Endothelial cell of umbilical vein (primary cell): ENCODE measurements around the gene PLA2G2D. TPM values are rescaled to one million over a fixed set of nuclear protein-coding genes. Genes with fewer than 3 reads are reported as not detected.

Experiments
- BruUV-seq: library from RNA; stranded (reverse); fragments of 400-500 nt; replicated peaks from 2 replicates; lab custom pipeline; 2021; lab: Mats Ljungman, UMichigan
- CTCF ChIA-PET: fragments of 300-600, 350-600 bp; sonication (Branson Sonifier 250); formaldehyde crosslinking; loops from one replicate; lab custom pipeline; 2021; ENCODE audit warnings: antibody characterized with exemption, inconsistent platforms; lab: Charles Lee
- POLR2A ChIA-PET: fragments of 300-600, 350-600 bp; sonication (Branson Sonifier 250); formaldehyde crosslinking; loops from one replicate; lab custom pipeline; 2021; ENCODE audit warnings: antibody characterized with exemption, inconsistent platforms; lab: Charles Lee
- DNase-seq: peaks from one replicate; pipeline ENCODE4 v3.0.0-alpha.2; 2011; ENCODE audit warnings: low read depth, low spot score
- FAIRE-seq: peaks from 2 replicates; lab custom pipeline; 2011; peaks lifted over from hg19 to GRCh38; lab: Jason Lieb, UNC
- H2AFZ ChIP-seq: 2 replicates; pipeline ENCODE4 v1.6.0; 2012; ENCODE audit warnings: low read depth, low read length, control low read depth, inconsistent platforms
- H3K27ac ChIP-seq: 2 replicates; pipeline ENCODE4 v1.5.1; 2011; ENCODE audit warnings: low read depth, mild to moderate bottlenecking, control low read depth, low read length, moderate library complexity; ENCODE audit not compliant: insufficient read depth
- H3K27me3 ChIP-seq, 2 experiments: 2 replicates each; pipeline versions ENCODE4 v1.6.0 to v1.6.1; 2011; ENCODE audit warnings: low read length in 2 of 2, mixed read lengths in 1 of 2; ENCODE audit not compliant: control insufficient read depth in 2 of 2, insufficient read depth in 2 of 2
- H3K36me3 ChIP-seq, 2 experiments: 2 replicates in 1 of 2; 3 replicates in 1 of 2; pipeline ENCODE4 v1.5.1; 2011; ENCODE audit warnings: low read length in 2 of 2, mild to moderate bottlenecking in 1 of 2, moderate library complexity in 1 of 2; ENCODE audit not compliant: control insufficient read depth in 2 of 2, insufficient read depth in 2 of 2; ENCODE audit errors: extremely low read depth in 1 of 2
- H3K4me1 ChIP-seq: 3 replicates; pipeline ENCODE4 v1.5.1; 2011; ENCODE audit warnings: mild to moderate bottlenecking, low read length; ENCODE audit not compliant: control insufficient read depth, insufficient read depth; ENCODE audit errors: extremely low read depth
- H3K4me2 ChIP-seq: 2 replicates; pipeline ENCODE4 v1.6.1; 2011; ENCODE audit warnings: low read length, control low read depth, mixed read lengths; ENCODE audit not compliant: insufficient read depth
- H3K4me3 ChIP-seq, 3 experiments: fragments of 200-600 bp in 1 of 3; sonication (generic), shearing (Covaris generic) in 1 of 3; replicated peaks in 1 of 3; 2 replicates each; pipeline ENCODE4 v1.5.1; 2011 to 2016; ENCODE audit warnings: control low read depth in 3 of 3, low read length in 3 of 3, mild to moderate bottlenecking in 2 of 3, inconsistent platforms in 1 of 3, low read depth in 1 of 3, moderate library complexity in 1 of 3; ENCODE audit not compliant: insufficient read depth in 1 of 3
- H3K79me2 ChIP-seq: 2 replicates; pipeline ENCODE4 v1.6.0; 2012; ENCODE audit warnings: low read length, inconsistent platforms; ENCODE audit not compliant: control insufficient read depth, insufficient read depth
- H3K9ac ChIP-seq: replicated peaks from 2 replicates; pipeline ENCODE3; 2011; ENCODE audit warnings: low read length, control low read depth; ENCODE audit not compliant: insufficient read depth; ENCODE audit errors: extremely low read depth
- H3K9me1 ChIP-seq: replicated peaks from 3 replicates; pipeline ENCODE4 v1.6.0; 2011; ENCODE audit warnings: mild to moderate bottlenecking, low read length; ENCODE audit not compliant: control insufficient read depth, insufficient read depth; ENCODE audit errors: extremely low read depth
- H3K9me3 ChIP-seq: replicated peaks from 2 replicates; pipeline ENCODE4 v1.5.1; 2012; ENCODE audit warnings: low read length, inconsistent platforms; ENCODE audit not compliant: control insufficient read depth, insufficient read depth
- H4K20me1 ChIP-seq: replicated peaks from 2 replicates; pipeline ENCODE3; 2011; ENCODE audit warnings: mild to moderate bottlenecking, low read length; ENCODE audit not compliant: control insufficient read depth, insufficient read depth; ENCODE audit errors: extremely low read depth
- EZH2 ChIP-seq: IDR thresholded peaks from 2 replicates; pipeline ENCODE4 v1.6.1; 2012; ENCODE audit warnings: borderline replicate concordance, low read depth, mild to moderate bottlenecking, moderate library complexity, low read length, inconsistent platforms; ENCODE audit not compliant: severe bottlenecking
- FOS ChIP-seq: IDR thresholded peaks from 2 replicates; pipeline ENCODE4 v1.6.1; 2011; ENCODE audit warnings: mild to moderate bottlenecking, low read length, moderate library complexity, borderline replicate concordance; ENCODE audit not compliant: insufficient read depth
- GATA2 ChIP-seq: IDR thresholded peaks from 2 replicates; pipeline ENCODE4 v1.7.0; 2011; ENCODE audit warnings: low read depth, mild to moderate bottlenecking, moderate library complexity, mixed read lengths, low read length; ENCODE audit not compliant: insufficient read length, insufficient read depth
- MYC ChIP-seq: IDR thresholded peaks from one replicate; pipeline ENCODE4 v1.6.1; 2011; ENCODE audit warnings: mild to moderate bottlenecking, low read depth, low read length
- POLR2A ChIP-seq: IDR thresholded peaks from 2 replicates; pipeline ENCODE4 v1.6.1; 2012; ENCODE audit warnings: low read depth, mild to moderate bottlenecking, control low read depth, low read length
- POLR2AphosphoS5 ChIP-seq: IDR thresholded peaks from 2 replicates; pipeline ENCODE4 v1.6.1; 2012; ENCODE audit warnings: low read depth, mild to moderate bottlenecking, control low read depth, low read length, moderate library complexity; ENCODE audit not compliant: insufficient read depth
- dilution Hi-C: fragments of 300-500 bp; cut with MboI; formaldehyde crosslinking; loops from one replicate; pipeline ENCODE4 v1.15.0; 2019; ENCODE audit warnings: low sequenced_read_pairs; ENCODE audit not compliant: extremely low pct_ligation_motif_present
- intact Hi-C: fragments of 100-400 bp; cut with micrococcal nuclease; formaldehyde crosslinking; loops from one replicate; pipeline ENCODE4 v1.10.0; 2022
- polyA plus RNA-seq, 4 experiments: library from polyadenylated mRNA; depleted of rRNA in 3 of 4; stranded (reverse) in 3 of 4; unstranded in 1 of 4; fragments of >200 nt; gene quantifications; 2 replicates each; pipeline versions ENCODE4 v1.2.1 to v1.2.3, GENCODE V29; 2011 to 2012; ENCODE audit warnings: missing spikeins in 1 of 4
- total RNA-seq: library from RNA; stranded (reverse); gene quantifications from 2 replicates; pipeline ENCODE4 v1.2.3, GENCODE V29; 2021
- TF ChIP-seq, protein P1 (sequence below), 2 donors: IDR thresholded peaks; 1 replicate in 1 of 2; 2 replicates in 1 of 2; pipeline ENCODE4 v1.5.1; 2011; ENCODE audit warnings: low read length in 2 of 2, mild to moderate bottlenecking in 2 of 2, moderate library complexity in 2 of 2, control low read depth in 1 of 2, inconsistent platforms in 1 of 2, low read depth in 1 of 2; ENCODE audit not compliant: insufficient read depth in 1 of 2; ENCODE audit errors: extremely low read depth in 1 of 2
- TF ChIP-seq, protein P2 (sequence below): IDR thresholded peaks from 2 replicates; pipeline ENCODE4 v1.6.1; 2011; ENCODE audit not compliant: insufficient read depth, insufficient read length

The PLA2G2D gene
- total and polyA plus RNA-seq, 2 donors (not counting 3 experiments of a cell fraction or from before 2014, with no cell fraction given), result not detected

DNA sequence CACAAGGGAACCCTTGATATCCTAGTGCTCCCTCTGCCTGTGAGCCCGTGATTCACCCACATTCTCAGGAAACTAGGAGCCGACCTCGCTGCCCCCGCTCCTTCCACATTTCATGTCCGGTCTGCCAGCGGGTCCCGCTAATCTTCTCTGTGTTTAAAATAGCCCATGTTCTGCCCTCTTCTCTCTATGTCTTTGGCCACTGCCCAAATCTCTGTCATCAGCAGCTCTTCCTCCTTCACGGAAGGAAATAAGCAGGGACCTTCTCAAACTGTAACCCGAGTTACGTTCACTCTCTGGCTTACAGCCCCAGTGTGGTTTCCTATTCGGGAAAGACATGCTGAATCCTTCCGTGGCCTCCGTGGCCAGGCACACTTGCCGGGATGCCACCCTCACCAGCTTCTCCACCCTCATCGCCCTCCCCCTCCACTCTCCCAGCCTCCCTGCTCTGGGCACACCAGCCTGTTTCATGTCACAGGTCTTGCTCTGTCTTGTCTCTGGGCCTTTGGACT lies 45.4 kb upstream of the PLA2G2D start:
- Histone ChIP-seq H2AFZ (no peak overlapping the region), H4K20me1 (no peaks in the 10 kb centered on the region), H3K4me2 (peak overlapping the region; percentile 8), H3K79me2 (no peaks in the 10 kb centered on the region), H3K9ac (no peak overlapping the region), H3K27ac (no peak overlapping the region), H3K9me1 (no peaks in the 10 kb centered on the region), H3K36me3 (no peaks in the 10 kb centered on the region), H3K27me3 (no peaks in the 10 kb centered on the region), H3K9me3 (no peaks in the 10 kb centered on the region), H3K4me3 (no peak overlapping the region), H3K4me1 (no peaks in the 10 kb centered on the region)
- no TSS peak for BruUV-seq
- ChIA-PET POLR2A (no interaction called here), CTCF (interaction anchor here (1.1 to 7.6 kb wide), 9 partner anchors 10 to 330 kb away, joined by 3 to 65 read pairs (median 6); no protein-coding TSS in a partner anchor)
- FAIRE-seq, result no peak
- no peak for TF ChIP-seq GATA2
- no peak for TF ChIP-seq POLR2A
- TF ChIP-seq, protein P1, sequence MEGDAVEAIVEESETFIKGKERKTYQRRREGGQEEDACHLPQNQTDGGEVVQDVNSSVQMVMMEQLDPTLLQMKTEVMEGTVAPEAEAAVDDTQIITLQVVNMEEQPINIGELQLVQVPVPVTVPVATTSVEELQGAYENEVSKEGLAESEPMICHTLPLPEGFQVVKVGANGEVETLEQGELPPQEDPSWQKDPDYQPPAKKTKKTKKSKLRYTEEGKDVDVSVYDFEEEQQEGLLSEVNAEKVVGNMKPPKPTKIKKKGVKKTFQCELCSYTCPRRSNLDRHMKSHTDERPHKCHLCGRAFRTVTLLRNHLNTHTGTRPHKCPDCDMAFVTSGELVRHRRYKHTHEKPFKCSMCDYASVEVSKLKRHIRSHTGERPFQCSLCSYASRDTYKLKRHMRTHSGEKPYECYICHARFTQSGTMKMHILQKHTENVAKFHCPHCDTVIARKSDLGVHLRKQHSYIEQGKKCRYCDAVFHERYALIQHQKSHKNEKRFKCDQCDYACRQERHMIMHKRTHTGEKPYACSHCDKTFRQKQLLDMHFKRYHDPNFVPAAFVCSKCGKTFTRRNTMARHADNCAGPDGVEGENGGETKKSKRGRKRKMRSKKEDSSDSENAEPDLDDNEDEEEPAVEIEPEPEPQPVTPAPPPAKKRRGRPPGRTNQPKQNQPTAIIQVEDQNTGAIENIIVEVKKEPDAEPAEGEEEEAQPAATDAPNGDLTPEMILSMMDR (IDR thresholded peaks at IDR 0.05; ENCODE audit: extremely low read depth in 1 of 2, insufficient read depth in 1 of 2, low read depth in 1 of 2, low read length in 2 of 2), result no peak
- TF ChIP-seq FOS, result no peak
- no peak for TF ChIP-seq EZH2
- no peak for DNase-seq
- intact Hi-C loops, result loop anchor here (1.0 kb wide), 2 partner anchors 31 to 329 kb away; no protein-coding TSS in a partner anchor
- dilution Hi-C loops, result no loop called here

DNA sequence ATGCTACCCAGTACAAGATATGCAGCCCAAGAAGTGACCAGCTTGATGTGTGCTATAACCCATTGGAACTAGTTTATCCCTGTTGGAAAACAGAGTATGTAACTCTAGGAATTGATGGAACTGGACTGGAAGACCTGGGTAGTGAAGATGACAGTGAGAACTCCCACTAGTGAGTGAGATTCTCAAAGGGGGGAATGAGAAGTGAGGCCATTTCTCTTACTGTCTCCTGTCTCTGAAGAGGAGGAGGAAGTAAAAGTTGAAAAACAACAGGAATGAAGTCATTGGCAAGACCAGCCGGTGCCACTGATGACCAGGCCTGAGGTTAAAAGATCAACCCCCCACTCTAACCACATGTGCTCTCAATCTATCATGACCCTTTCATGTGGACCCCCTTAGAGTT lies 40.7 kb upstream of the PLA2G2D start:
- Histone ChIP-seq H3K9me1 (no peaks in the 10 kb centered on the region), H2AFZ (no peak overlapping the region), H3K27ac (no peak overlapping the region), H3K79me2 (no peaks in the 10 kb centered on the region), H3K9me3 (no peaks in the 10 kb centered on the region), H4K20me1 (no peaks in the 10 kb centered on the region), H3K27me3 (no peaks in the 10 kb centered on the region), H3K9ac (no peak overlapping the region), H3K4me3 (no peak overlapping the region), H3K4me2 (no peak overlapping the region), H3K36me3 (no peaks in the 10 kb centered on the region), H3K4me1 (no peaks in the 10 kb centered on the region)
- TF ChIP-seq, protein P2, sequence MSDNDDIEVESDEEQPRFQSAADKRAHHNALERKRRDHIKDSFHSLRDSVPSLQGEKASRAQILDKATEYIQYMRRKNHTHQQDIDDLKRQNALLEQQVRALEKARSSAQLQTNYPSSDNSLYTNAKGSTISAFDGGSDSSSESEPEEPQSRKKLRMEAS, result no peak
- TF ChIP-seq, protein P1 (IDR thresholded peaks at IDR 0.05; ENCODE audit: extremely low read depth in 1 of 2, insufficient read depth in 1 of 2, low read depth in 1 of 2, low read length in 2 of 2), result no peak
- no peak for TF ChIP-seq GATA2
- no peak for TF ChIP-seq MYC
- TF ChIP-seq POLR2AphosphoS5, result no peak
- no peak for TF ChIP-seq EZH2
- no peak for TF ChIP-seq FOS
- dilution Hi-C loops (no loop called here), intact Hi-C loops (no loop called here)
- POLR2A ChIA-PET, result no interaction called here
- FAIRE-seq (no peak), DNase-seq (no peak)
- no TSS peak for BruUV-seq
- CTCF ChIA-PET, result no interaction called here
